Measurements from ENCODE around the gene BATF2.
"Not testable (repeated sequence)": the region's sequence is repeated elsewhere in the genome, so short reads cannot be mapped to it uniquely, and the experiment has no call there.

- not testable (repeated sequence) for TF ChIP-seq CTCF (conservative IDR thresholded peaks at IDR 0.05; ENCODE audit: low read length); EZH2phosphoT487 (IDR thresholded peaks at IDR 0.05; ENCODE audit: borderline replicate concordance)
Measured at GRCh38 chr11:65023502-65023901, 26.7 kb upstream of the BATF2 start.

Data from Loucy (cell line).